Measurements from ENCODE around the gene ATXN2.

DNA sequence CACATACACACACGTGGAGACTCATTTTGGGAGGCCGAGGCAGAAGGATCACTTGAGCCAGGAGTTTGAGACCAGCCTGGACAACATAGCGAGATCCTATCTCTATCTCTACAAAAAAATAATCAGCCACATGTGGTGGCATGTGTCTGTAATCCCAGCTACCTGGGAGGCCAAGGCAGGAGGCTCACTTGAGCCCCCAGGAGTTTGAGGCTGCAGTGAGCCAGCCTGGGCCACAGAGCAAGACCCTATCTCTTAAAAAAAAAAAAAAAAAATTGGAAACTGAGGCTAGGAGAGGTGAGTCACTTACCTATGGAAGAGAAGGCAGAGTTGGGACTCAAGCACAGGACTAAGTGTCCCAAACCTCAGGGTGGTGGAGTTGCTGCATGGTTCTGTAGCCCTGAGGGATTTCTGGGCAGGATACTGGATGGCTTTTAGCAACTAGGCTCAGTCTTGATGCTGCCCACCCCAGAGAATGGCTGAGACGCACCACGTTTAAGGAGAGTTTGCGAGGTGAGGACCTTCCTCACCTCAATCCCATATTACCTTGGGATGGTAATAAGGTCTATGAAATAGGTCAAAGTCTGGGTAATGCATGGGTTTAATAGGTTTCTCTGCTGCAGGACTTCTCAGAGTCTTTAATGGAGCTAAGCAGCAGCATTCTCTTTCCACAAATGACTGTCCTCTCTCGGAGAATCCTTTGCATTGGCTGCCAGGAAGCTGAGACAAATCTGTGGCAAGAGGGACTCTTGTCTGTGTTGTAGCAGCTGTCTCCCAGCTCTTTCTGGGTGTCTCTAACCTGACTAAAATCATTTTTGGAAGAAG, 157.8 kb downstream of the ATXN2 start:
- TF ChIP-seq, protein P1, sequence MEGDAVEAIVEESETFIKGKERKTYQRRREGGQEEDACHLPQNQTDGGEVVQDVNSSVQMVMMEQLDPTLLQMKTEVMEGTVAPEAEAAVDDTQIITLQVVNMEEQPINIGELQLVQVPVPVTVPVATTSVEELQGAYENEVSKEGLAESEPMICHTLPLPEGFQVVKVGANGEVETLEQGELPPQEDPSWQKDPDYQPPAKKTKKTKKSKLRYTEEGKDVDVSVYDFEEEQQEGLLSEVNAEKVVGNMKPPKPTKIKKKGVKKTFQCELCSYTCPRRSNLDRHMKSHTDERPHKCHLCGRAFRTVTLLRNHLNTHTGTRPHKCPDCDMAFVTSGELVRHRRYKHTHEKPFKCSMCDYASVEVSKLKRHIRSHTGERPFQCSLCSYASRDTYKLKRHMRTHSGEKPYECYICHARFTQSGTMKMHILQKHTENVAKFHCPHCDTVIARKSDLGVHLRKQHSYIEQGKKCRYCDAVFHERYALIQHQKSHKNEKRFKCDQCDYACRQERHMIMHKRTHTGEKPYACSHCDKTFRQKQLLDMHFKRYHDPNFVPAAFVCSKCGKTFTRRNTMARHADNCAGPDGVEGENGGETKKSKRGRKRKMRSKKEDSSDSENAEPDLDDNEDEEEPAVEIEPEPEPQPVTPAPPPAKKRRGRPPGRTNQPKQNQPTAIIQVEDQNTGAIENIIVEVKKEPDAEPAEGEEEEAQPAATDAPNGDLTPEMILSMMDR (IDR thresholded peaks at IDR 0.05; ENCODE audit: low read length), result no peak
- TF ChIP-seq EZH2 (IDR thresholded peaks at IDR 0.05; ENCODE audit: borderline replicate concordance, low read length), result no peak
